Measurements from ENCODE around the gene MYO5C. TPM values are rescaled to one million over a fixed set of nuclear protein-coding genes. Genes with fewer than 3 reads are reported as not detected.

The MYO5C gene
- total RNA-seq, 2 donors from 2014 or later, result 19.1 to 26.7 TPM

DNA sequence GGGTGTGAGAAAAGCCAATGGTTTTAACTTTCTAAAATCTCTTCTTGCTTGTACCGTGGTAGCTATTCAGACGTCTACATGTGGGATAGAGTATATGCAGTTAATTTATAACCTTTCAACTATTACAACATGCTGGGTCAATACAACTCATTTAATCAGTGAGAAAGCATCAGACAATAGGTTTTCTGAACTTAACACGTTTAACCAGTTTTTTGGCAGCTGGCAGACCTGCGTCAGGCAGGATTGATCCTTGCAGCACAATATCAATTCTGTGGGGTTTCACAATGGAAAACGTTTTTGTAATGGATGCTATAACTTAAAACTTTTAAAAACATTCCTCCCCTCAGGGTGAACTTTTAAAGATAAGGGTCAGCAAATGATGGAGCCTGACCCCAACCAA is 110.9 kb downstream of the MYO5C start:
- Mint-ChIP-seq H3K27me3 (ENCODE audit: insufficient read depth) (peaks cover 45% of the 10 kb centered on the region), H3K9me3 (no peaks in the 10 kb centered on the region), H3K4me3 (no peak overlapping the region), H3K36me3 (ENCODE audit: low read depth) (no peaks in the 10 kb centered on the region), H3K27ac (no peak overlapping the region), H3K4me1 (peaks cover 14% of the 10 kb centered on the region)
- Histone ChIP-seq H3K4me1 (ENCODE audit: control insufficient read depth, insufficient read depth, low read length) (peaks cover 5% of the 10 kb centered on the region), H3K27ac (ENCODE audit: low read depth, low read length) (no peak overlapping the region), H3K9ac (ENCODE audit: extremely low read depth, low read length, poor library complexity, severe bottlenecking) (no peak overlapping the region), H3K36me3 (ENCODE audit: control insufficient read depth, insufficient read depth, low read length) (no peaks in the 10 kb centered on the region), H3K27me3 (ENCODE audit: control insufficient read depth, insufficient read depth, low read length, poor library complexity, severe bottlenecking) (peaks cover 25% of the 10 kb centered on the region), H3K4me3 (ENCODE audit: low read length) (no peak overlapping the region), H3K9me3 (ENCODE audit: control insufficient read depth, low read length) (no peaks in the 10 kb centered on the region)
- no peak for DNase-seq
- WGBS, 2 experiments (ENCODE audit: insufficient coverage in 1 of 2, insufficient read length in 1 of 2), result 95 to 100% methylated on average over 1 to 3 of the region's 5 CpGs
- no peak for TF ChIP-seq CTCF (conservative IDR thresholded peaks at IDR 0.05)

GRCh38 chr15:52183562-52184173 is 111.9 kb downstream of the MYO5C start:
- H3K4me3 ChIP-seq (ENCODE audit: low read length), result no peak overlapping the region
- H3K9ac ChIP-seq (ENCODE audit: extremely low read depth, low read length, poor library complexity, severe bottlenecking), result no peak overlapping the region
- DNase-seq, result peak; percentile 85
- no peaks in the 10 kb centered on the region for H3K9me3 Mint-ChIP-seq
- H3K36me3 Mint-ChIP-seq (ENCODE audit: low read depth), result no peaks in the 10 kb centered on the region
- H3K9me3 ChIP-seq (ENCODE audit: control insufficient read depth, low read length), result no peaks in the 10 kb centered on the region
- H3K4me1 Mint-ChIP-seq, result peaks cover 15% of the 10 kb centered on the region
- H3K27ac ChIP-seq (ENCODE audit: low read depth, low read length), result no peak overlapping the region
- H3K4me3 Mint-ChIP-seq, result no peak overlapping the region
- WGBS, 2 experiments (ENCODE audit: insufficient coverage in 1 of 2, insufficient read length in 1 of 2), result 44 to 45% methylated on average over 2 of the region's 2 CpGs
- peaks cover 41% of the 10 kb centered on the region for H3K27me3 Mint-ChIP-seq (ENCODE audit: insufficient read depth)
- H3K27me3 ChIP-seq (ENCODE audit: control insufficient read depth, insufficient read depth, low read length, poor library complexity, severe bottlenecking), result peaks cover 29% of the 10 kb centered on the region
- peaks cover 5% of the 10 kb centered on the region for H3K4me1 ChIP-seq (ENCODE audit: control insufficient read depth, insufficient read depth, low read length)
- peak; percentile 85 for TF ChIP-seq CTCF (conservative IDR thresholded peaks at IDR 0.05)
- no peaks in the 10 kb centered on the region for H3K36me3 ChIP-seq (ENCODE audit: control insufficient read depth, insufficient read depth, low read length)
- H3K27ac Mint-ChIP-seq, result no peak overlapping the region

DNA sequence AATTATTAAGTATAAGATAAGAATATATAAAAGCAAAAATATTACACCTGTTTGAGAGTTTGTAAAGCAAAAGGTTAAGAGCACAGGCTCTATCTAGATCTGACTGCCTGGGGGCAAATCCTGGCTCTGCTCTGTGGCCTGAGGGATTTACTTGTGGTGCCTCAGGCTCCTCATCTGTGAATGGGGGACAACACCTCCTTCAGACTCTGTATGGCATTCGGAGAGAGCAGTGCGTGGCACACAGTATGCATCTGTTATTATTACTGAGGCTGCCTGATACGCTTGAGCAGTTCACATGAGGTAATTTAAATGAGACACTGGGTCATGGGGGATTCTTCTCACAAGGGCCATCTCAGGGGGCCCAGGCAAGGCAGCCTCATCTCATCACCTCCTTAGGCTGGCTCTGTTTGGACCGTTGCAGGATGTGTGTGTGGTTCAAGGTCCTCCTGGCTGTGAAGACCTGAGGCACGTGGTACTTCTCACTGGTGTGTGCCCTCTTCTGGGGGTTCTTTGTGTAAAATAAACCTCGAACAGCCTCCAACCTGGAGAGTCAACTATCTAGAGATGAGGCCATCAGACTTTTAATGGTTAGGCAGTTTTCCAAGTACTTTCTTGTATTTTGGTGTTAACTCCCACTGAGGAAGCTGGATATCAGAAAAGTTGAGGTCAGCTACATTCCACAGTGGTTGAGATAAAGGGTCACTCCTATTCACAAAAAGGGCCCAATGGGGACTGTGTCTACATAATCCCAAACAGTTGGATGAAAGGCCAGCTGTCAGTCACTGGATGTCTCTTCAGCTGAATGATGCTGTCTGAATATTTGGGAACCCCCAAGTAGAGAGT is 113.4 kb downstream of the MYO5C start:
- Mint-ChIP-seq H3K27ac (no peak overlapping the region), H3K4me1 (peaks cover 14% of the 10 kb centered on the region), H3K9me3 (no peaks in the 10 kb centered on the region), H3K4me3 (no peak overlapping the region), H3K36me3 (ENCODE audit: low read depth) (no peaks in the 10 kb centered on the region), H3K27me3 (ENCODE audit: insufficient read depth) (peaks cover 49% of the 10 kb centered on the region)
- peaks cover 44% of the 10 kb centered on the region for H3K27me3 ChIP-seq (ENCODE audit: control insufficient read depth, insufficient read depth, low read length, poor library complexity, severe bottlenecking)
- H3K9ac ChIP-seq (ENCODE audit: extremely low read depth, low read length, poor library complexity, severe bottlenecking), result no peak overlapping the region
- WGBS, 2 experiments (ENCODE audit: insufficient coverage in 1 of 2, insufficient read length in 1 of 2), result 85 to 91% methylated on average over 2 to 6 of the region's 6 CpGs
- no peaks in the 10 kb centered on the region for H3K36me3 ChIP-seq (ENCODE audit: control insufficient read depth, insufficient read depth, low read length)
- DNase-seq, result no peak
- TF ChIP-seq CTCF (conservative IDR thresholded peaks at IDR 0.05), result no peak
- H3K9me3 ChIP-seq (ENCODE audit: control insufficient read depth, low read length), result no peaks in the 10 kb centered on the region
- no peak overlapping the region for H3K4me3 ChIP-seq (ENCODE audit: low read length)
- H3K27ac ChIP-seq (ENCODE audit: low read depth, low read length), result no peak overlapping the region
- peaks cover 5% of the 10 kb centered on the region for H3K4me1 ChIP-seq (ENCODE audit: control insufficient read depth, insufficient read depth, low read length)

All from endodermal cell (in vitro differentiated cells).